Measurements from ENCODE around the gene AQP9.

The AQP9 gene

DNA sequence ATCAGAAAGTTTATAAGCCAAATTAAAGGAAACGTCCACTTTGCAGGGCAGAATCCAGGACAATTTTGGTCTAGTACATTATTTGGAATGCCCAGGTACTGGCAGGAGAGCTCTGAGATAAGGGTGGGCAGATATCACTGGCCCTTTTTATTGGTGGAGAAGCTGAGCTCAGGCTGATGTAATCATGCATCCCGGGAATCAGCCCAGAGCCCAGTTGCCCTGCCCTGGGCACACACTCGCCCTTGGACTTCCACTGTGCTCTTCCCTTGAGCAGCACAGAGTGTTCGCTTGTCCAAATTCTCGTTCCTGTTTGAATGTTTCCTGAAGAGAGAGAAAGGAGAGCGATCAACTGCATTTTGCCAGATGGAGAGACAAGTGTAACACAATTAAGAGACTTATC, 3.7 kb downstream of the AQP9 start:
- no peak for DNase-seq

DNA sequence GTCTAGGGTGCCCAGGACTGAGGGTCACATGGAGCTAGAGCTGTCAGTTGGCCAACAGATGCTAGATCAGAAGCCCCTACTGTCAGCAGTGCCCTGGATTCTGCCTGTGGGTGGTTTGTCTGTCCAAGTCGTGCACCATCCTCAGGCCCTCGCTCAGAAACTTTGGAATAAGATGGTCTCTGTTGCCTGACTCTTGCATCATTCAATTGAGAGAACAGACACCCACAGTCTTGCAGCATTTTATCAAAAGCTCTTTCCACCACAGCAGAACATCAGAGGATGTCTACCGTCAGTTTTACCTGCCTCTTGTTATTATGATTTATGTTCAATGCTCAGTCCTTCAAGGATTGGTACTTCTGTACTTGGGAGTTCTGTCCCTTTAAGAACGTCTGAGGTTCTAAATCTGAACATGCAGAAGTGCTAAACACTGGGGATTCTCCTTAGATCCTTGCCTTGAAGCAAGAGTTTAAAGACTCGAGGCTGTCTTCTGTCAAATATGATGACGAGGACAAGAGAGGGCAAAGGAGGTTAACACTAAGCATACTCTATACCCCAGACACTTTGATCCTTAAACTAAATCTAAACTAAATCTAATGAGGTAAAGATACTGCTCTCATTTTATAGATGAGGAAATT, 4.8 kb downstream of the AQP9 start:
- no peak for DNase-seq

DNA sequence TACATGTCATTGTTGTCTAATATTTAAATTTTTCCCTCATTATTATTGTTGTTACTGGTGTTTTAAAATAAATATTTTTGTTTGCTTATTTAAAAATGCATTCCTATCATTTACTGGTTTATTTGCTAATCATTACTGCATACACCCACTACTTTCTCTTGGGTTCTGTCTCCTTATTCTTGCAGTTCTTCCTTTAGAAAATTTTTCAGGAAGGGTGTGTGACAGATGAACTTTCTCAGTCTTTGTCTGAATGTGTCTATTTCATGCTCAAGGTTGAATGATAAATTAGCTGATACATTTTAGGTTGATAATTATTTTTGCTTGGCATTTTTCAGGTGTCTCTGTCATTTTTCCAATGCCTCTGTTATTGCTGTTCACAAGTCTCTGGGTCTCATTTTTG, 7.4 kb downstream of the AQP9 start:
- DNase-seq, result no peak

DNA sequence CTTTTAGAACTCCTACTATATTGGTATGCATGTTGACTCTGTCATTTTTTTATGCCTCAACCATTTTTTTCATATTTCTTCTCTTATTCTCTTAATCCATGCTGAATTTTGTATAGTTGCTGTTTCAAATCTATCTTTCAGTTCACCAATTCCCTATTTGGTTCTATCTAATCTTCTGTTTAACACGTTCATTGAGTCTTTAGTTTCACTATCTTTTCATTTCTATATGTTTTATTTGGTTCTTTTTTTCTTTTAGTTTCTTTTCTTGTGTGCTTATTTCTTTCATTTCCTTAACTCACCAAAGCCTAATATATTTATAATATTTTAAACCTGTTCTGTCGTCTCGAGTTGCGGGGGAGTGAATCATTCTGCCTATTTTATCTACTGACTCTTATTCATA, 8.0 kb downstream of the AQP9 start:
- DNase-seq, result no peak

DNA sequence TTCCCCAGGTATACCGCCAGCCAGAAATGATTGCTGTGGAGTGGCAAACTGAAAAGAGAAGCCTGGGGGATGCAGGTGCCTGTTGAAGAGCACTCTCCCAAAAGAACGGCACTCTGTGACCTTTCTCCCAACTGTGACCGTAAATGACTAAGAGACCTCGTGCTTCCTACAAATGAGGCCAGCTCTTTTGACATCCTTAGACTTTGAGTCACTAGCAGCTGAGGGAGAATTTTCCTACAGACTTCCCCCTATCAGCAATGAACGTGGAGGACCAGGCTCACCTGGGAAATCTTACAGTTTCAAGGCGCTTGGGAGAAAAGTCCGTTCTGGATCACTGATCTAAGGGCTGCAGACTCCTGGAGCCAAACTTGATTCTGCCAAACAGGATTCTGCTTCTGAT, 8.6 kb downstream of the AQP9 start:
- DNase-seq, result no peak

DNA sequence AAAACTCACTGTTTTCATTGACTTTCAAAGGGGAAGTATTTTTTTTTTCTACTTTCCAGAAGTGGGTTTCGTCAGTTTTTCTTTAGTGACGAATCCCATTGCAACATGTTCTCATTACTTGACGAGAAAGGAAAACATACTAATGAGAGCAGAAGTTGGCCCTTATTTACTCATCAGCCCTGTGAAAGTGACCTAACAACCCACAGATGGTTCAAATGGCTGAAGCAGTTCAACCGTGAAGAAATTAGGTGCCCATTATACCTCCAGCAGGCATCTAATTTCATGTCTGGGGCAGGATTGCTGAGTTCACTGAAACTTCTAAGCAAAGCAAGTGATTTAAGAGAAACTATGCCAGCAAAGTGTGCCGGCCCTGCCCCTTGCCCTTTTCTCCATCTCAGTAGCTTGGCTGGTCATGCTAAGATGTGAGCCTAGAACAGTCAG, 9.0 kb downstream of the AQP9 start:
- DNase-seq, result no peak

DNA sequence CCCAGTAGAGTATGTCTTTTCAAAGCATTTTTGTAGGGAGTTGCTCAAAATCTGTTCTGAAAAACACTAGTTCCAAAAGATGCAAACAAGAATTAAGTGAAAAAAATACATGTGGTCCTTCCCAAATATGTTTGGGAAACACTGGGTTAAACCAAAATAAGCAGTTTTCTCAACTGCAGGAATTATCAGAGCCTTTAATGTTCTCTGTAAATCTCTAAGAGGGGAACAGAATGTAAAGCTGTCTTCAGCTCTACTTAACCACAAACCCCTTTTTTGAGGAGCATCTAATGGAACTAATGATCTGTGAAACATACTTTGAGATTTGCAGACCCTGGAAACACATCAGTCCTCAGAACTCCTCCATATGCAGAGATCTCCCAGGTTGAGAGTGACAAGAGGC, 9.9 kb downstream of the AQP9 start:
- DNase-seq, result no peak

DNA sequence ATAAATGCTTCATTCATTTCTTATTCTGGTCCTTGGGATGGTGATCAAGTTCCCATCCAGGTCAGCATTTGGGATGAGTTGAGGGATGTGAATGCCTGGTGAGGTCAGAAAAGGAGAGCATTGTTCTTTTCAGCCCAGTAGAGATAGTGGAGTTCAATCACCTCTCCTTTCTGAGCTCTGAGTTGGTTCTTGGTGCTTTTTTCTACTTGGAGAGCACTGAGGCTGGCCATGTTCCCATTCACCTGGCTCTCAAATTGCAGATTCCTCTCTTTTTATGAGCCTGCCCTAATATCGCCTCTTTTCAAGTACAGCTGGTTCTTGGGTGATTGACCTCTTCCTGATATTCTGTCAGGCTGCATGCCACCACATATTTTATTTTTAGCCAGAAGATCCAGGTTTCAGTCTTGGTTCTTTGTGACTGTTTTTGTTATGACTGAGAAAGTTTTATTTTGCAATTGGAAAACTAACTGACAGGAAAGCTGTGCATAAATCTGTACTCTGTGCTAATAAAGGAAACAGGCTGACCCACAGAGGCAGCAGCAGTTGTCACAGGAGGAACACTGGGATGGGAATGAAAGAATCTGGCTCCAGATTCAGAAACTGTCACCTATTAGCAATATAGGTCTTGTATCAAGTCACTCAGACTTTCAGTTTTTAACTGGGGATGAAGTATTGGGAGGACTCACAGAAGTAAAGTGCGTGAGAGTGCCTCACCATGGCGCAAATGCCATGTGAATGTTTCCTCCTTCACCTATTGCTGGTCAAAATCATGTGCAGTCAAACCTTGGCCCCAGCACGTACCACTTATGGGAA, 10.7 kb downstream of the AQP9 start:
- no peak for DNase-seq

DNA sequence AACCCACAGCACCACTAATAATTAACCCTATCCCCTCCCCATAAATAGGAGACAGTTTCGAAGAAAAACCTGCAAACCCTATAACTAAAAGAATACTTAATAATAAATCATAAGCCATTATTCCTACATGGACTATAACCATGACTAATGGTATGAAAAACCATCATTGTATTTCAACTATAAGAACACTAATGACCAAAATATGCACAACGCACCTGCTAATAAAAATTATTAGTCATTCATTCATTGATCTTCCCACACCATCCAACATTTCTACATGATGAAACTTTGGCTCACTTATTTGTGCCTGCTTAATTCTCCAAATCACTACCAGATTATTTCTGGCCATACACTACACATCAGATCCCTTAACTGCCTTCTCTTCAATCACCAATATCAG, 16.6 kb downstream of the AQP9 start:
- no peak for DNase-seq

DNA sequence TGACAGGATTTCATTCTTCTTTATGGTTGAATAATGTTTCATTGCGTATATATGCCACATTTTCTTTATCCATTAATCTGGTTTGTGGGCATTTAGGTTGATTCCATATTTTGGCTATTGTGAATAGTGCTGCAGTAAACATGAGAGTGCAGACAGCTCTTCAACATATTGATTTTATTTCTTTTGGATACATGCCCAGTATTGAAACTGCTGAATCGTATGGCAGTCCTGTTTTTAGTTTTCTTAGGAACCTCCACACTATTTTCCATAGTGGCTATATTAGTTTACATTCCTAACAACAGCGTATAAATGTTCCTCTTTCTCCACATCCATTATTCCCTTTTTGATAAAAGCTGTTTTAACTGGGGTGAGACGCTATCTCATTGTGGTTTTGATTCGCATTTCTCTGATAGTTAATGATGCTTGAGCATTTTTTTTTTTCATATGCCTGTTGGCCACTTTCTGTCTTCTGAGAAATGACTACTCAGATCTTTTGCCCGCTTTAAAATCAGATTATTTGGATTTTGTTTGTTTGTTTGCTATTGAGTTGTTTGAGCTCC, 21.7 kb downstream of the AQP9 start:
- no peak for DNase-seq

DNA sequence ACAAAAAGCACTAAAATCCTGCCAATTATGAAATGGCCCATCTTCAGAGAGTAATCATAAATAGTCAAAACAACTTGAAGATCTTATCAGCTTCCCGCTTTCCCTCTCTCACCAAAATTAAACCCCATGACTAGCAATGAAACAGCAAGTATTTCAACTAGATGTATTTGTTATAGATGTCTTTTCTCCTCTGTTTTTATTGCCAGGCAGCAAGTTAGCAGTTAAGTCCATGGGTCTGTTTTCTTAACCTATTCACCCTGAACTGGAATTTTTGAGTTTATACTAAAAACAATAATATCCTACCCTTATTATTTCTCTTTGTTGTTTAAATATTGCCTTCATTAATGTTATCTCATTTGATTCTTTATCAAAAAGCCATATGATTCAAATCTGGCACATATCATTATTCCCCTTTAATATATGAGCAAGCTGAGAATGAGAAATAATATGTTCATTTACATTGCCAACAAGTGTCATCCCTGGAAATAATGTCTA, 23.3 kb downstream of the AQP9 start:
- DNase-seq, result no peak

DNA sequence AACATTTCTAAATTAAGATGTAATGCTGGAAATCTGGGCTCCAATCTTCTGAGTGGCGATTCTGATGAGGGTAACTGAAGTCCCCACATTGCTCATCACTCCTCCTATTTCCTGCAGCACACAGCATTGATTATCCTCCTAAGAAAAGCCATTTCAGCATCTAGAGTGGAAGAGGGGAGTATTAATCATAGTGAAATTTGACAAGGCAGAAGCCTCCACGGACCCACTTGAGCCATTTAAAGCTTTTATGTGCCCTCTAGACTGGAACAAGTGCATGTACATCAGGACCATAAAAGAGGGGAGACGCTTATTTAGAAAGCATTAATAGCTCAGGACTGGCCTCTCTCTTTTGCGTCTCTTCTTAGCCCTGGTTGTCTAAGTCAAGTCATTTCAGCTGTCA, 25.8 kb downstream of the AQP9 start:
- DNase-seq, result no peak

DNA sequence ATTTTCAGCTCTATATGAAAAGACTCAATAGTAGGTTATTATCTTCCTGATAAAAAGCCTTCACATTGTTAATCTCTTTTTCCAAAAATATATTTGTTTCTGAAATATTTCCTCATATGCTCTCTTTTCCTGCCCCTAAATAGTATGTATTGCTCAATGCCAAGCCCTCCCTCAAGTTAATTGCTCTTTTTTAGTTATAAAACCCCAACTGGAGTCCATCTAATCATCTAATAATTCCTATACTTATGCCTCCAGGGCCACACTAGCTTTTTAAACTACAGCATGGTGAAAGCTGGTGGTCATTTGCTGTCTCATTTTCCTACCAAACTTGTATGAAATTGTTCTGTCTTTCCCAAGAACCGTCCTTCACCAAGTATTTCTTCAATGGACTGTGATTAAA, 26.7 kb downstream of the AQP9 start:
- DNase-seq, result no peak

DNA sequence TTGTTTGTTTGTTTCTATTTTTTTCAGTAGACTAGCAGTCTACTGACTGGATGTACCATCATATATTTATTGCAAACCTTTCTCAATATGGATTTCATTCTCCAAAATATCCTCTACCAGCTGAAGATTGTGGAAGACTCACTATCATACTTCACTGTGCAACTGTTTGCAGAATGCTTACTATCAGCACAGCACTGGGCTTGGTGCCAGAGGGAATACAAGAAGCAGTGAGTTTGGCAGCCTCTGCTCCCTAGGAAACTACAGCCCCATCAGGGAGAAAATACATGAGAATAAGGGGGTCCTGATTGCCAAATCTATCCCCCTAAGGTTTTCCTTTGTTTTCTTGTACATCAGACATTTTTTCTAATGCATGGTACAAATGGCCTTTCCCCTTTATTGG, 27.5 kb downstream of the AQP9 start:
- DNase-seq, result no peak

DNA sequence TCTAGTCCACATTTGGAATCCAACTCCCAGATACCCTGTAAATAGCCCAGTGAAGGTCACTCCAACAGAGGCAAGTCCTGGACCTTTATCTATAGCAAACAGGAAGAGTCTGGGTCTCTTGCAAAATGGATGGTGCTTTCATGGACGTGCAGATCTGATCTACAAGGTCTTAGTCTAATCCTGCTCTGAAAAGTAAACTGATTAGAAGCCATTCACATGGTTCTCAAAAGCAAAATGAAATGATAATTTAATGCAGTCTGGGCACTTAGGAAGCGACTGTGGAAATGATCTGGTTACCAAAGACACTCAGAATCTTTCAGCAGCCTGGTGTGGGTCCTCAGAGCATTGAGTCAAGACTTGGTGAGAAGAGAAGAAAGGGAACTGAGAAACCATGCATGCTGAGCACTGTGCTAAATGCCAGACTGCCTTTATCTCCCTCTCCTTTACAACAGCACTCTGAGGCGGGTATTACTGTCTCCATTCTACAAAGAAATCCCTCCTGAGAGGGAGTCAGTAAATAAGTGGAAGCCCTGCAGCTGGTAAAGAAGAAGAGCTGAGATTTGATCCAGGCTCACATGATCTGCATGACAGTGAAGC, 29.0 kb downstream of the AQP9 start:
- no peak for DNase-seq

DNA sequence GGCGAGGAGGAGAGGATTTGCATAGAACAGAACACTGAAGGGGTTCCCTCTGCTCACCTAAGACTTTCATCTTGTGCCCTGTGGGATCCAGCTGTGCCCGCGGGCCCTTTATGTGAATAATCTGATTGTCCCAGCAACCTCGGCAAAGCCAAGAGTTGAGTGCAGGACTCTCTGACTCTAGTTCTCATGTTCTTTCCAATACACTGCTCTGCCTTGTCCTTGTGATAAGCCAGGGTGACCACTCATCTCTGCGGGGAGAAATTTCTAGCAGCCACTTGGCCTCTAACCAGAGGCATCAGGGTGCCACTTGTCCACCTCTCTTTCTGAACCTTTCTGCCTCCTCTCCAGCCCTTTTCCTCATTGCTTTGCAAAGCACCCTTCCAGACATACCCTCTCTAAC, 31.8 kb downstream of the AQP9 start:
- no peak for DNase-seq

DNA sequence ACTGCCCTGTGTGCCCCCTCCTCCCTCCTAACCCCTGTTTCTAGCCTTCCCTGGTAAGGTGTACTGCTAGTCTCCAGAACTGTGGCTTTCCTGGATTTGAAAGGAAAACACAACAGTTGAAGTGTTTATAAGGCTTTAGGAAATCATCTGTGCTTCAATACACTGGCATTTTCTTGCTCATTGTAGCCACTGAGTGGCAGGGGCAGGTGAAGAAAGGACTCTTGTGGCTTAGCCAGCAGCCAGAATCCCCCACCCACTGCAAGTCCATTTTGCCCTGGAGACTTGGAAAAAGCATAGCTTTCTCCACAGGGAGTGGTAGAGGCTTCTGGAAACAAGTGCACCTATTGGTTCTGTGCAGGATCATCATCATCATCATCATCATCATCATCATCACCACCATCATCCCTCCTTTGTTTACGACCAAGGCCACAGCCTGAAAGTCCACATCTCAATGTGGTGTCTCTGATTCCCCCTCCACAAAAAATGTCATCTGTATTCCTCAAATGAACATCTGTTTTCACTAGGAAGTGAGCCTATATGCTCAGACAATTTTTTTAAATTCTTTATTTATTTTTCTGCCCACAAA, 33.4 kb downstream of the AQP9 start:
- no peak for DNase-seq

DNA sequence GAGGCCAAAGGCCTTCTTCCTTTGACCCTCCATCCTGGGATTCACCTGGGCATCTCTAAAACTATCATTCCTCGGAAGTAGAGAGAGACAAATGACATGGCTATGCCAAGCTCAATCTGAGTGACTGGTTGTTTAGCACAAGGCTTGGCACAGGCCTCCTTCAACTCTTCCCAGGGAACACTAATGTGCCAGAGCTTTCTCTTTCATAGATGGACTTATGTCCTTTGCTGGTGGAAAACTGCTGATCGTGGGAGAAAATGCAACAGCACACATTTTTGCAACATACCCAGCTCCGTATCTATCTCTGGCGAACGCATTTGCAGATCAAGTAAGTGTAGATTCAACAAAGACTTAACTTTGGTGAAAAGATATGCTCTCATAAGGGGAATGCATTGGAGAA, 36.5 kb downstream of the AQP9 start:
- no peak for DNase-seq

DNA sequence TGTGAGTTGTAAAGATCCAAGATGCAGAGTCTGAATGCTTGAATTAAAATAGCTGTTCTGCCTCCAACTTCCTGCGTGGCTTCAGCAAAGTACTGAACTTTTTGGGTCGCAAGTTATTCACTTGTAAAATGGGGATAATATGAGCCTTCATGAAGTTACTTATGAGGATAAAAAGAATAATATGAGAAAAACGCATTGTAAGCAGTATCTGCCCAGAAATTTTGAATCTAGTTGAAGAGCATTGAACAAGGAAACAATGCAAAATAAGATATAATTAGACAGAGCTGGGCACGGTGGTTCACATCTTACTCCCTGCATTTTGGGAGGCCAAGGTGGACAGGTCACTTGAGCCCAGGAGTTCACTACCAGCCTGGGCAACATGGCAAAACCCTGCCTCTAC, 37.8 kb downstream of the AQP9 start:
- no peak for DNase-seq

DNA sequence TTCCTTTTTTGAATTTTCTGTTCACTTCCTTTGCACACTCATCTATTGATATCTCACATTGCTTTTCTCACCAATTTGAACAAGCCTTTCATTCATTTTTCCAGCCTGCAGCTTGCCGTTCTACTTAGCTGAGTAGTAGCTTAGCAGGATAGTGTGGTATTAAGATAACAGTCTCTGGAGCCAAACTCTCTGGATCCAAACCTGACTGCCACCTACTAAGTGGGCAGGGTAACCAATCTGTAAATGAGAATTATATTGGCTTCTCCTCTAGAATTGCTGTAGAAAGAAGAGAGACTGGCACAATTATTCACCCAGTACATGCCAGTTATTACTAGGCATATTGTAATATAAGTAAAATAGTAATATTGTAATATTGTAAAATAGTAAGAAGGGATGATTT, 40.5 kb downstream of the AQP9 start:
- no peak for DNase-seq

DNA sequence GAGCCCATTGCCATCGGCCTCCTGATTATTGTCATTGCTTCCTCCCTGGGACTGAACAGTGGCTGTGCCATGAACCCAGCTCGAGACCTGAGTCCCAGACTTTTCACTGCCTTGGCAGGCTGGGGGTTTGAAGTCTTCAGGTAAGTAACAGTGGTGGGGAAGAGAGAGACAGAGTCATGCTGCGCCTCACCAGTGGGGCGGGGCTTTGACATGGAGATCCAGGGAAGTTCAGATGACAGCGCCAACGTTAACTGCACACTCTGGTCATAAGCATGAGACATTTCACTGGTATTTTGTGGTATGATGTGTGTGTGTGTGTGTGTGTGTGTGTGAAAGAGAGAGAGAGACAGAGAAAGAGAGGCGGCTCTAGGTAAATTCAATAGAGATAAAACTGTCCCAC, 41.0 kb downstream of the AQP9 start:
- no peak for DNase-seq

DNA sequence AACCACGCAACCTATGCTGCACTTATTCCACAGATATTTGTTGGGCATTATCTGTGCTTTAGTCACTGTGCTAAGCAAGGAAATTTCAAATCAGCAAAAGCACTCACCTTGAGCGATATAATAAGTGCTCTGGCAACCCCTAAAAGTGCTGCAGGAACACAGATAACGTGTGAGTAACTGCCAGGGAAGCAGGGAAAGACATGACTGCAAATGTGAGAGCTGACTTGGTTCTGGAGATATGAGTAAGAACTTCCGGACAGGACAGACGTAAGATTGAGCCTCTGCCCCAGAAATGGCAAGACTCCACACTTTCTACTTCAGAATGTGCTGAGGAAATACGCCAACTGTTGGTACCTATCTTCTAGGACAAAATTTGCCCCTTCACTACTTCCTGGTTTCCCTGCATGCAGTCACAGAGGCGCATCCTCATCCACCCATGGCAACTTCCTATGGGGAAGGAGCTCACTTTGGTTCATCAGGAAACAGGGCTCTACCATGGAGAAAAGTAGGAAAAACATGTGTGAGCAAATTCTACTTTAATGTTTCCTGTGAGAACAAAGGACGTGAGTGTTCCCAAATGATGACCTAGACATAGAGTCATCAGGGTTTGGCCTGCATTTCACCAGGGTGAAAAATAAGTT, 41.7 kb downstream of the AQP9 start:
- DNase-seq, result no peak
